Cardiac ventricle fibroblast (primary cell): ENCODE data around the gene OXGR1. TPM values are rescaled to one million over a fixed set of nuclear protein-coding genes. Genes with fewer than 3 reads are reported as not detected.

ENCODE experiments used
- total RNA-seq: library from RNA; depleted of rRNA; stranded (reverse); fragments of >200 nt; gene quantifications from 2 replicates; pipeline ENCODE4 v1.2.3, GENCODE V29; 2015

OXGR1 gene
- not detected in 2 replicates for total RNA-seq

DNA sequence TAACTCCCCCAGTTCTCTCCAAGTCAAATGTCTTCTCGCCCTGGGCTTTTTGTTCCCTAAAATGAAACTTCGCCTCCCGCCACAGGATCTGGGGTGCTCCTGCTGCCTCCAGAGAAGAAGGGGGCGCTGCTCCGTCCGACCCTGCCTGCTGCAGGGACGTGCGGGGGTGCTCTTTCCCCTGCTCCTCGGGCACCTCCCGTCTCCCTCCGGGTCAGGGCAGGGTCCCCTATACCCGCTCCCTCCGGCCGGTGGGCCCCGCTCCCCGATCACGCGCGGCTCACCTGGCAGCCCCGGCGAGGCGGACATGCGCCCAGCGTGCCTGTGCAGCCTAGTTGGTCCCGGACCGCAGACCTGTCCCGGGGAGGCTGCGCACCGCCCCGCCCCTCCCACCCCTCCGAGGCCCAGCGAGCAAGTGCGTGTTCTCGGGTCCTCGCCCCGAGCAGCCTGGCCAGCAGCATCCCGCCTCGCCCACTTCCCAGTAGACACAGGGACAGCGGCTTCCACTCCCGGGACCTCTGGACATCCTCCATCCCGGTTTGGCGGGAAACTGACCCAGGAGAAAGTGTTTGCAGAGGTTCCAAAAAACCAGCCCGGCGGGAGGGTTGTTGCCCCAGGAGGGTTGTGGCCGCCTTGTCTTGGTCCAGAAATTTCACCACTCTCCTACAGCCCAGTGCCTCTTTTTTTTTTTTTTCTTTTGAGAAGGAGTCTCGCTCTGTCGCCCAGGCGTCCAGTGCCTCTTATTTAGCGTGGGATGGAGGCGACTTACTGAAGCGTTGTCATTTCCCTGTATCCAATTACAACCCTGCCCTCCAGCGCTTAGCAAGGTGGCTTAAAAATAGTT, at the start of gene OXGR1:
OXGR1 (minus strand) TSS at position 460 of the 841 bp plus-strand sequence. CDS start 6,717 bp downstream, outside the sequence.

Other genes starting within 250 kb of the OXGR1 start
- 54.9 and 57.7 TPM in 2 replicates for gene MBNL2, start 227.9 kb upstream of the OXGR1 start, total RNA-seq